Measurements from ENCODE around the gene PANX2. TPM values are rescaled to one million over a fixed set of nuclear protein-coding genes. Genes with fewer than 3 reads are reported as not detected.

The PANX2 gene
- total and polyA plus RNA-seq, 8 donors, result 0.25 to 1.8 (median 1.1) TPM; not detected in 3

GRCh38 chr22:50226063-50226874 lies 55.7 kb downstream of the PANX2 start:
- peaks cover 69 to 97% (median 96%) of the 10 kb centered on the region in 4 donors for H3K36me3 ChIP-seq
- DNase-seq, result no peak
- WGBS, 5 donors, result 90 to 93% (median 91%) methylated on average over 21 to 31 of the region's 31 CpGs
- no peak for TF ChIP-seq EP300 (IDR thresholded peaks at IDR 0.05)
- no peak for TF ChIP-seq CTCF (IDR thresholded peaks at IDR 0.05)
- no peak for TF ChIP-seq POLR2AphosphoS5 (IDR thresholded peaks at IDR 0.05)
- TF ChIP-seq POLR2A (IDR thresholded peaks at IDR 0.05), result no peak
- intact Hi-C loops (cut with DNase I; ENCODE audit: low total_unique reads), result no loop called here
- H3K27me3 ChIP-seq, result no peaks in the 10 kb centered on the region
- H3K27ac ChIP-seq, result no peak overlapping the region
- H3K4me3 ChIP-seq, result no peak overlapping the region
- H3K9me3 ChIP-seq, result no peaks in the 10 kb centered on the region
- no peaks in the 10 kb centered on the region for H3K4me1 ChIP-seq

- Histone ChIP-seq H3K36me3 (peaks cover 64 to 97% (median 95%) of the 10 kb centered on the region in 4 donors), H3K9me3 (no peaks in the 10 kb centered on the region), H3K27ac (no peak overlapping the region), H3K4me3 (no peak overlapping the region), H3K27me3 (no peaks in the 10 kb centered on the region), H3K4me1 (no peaks in the 10 kb centered on the region)
- DNase-seq, result no peak
- TF ChIP-seq POLR2AphosphoS5 (IDR thresholded peaks at IDR 0.05), result no peak
- no peak for TF ChIP-seq POLR2A (IDR thresholded peaks at IDR 0.05)
- TF ChIP-seq CTCF (IDR thresholded peaks at IDR 0.05), result no peak
- TF ChIP-seq EP300 (IDR thresholded peaks at IDR 0.05), result no peak
- intact Hi-C loops (cut with DNase I; ENCODE audit: low total_unique reads), result no loop called here
- 80 to 97% (median 94%) methylated on average over 2 to 18 of the region's 18 CpGs for WGBS, 5 donors
These were observed 56.3 kb downstream of the PANX2 start for GRCh38 chr22:50226875-50227165.

- WGBS, 5 donors, result 88 to 94% (median 94%) methylated on average over 12 to 25 of the region's 25 CpGs
- Histone ChIP-seq H3K36me3 (peaks cover 60 to 97% (median 95%) of the 10 kb centered on the region in 4 donors), H3K27me3 (no peaks in the 10 kb centered on the region), H3K4me1 (no peaks in the 10 kb centered on the region), H3K27ac (no peak overlapping the region), H3K9me3 (no peaks in the 10 kb centered on the region), H3K4me3 (no peak overlapping the region)
- TF ChIP-seq EP300 (IDR thresholded peaks at IDR 0.05) (no peak), POLR2AphosphoS5 (IDR thresholded peaks at IDR 0.05) (no peak), CTCF (IDR thresholded peaks at IDR 0.05) (no peak), POLR2A (IDR thresholded peaks at IDR 0.05) (no peak)
- intact Hi-C loops (cut with DNase I; ENCODE audit: low total_unique reads), result no loop called here
- DNase-seq, result no peak
These were observed 57.2 kb downstream of the PANX2 start for GRCh38 chr22:50227579-50228215.

- WGBS, 5 donors, result 94 to 100% (median 98%) methylated on average over 4 to 9 of the region's 9 CpGs
- Histone ChIP-seq H3K27me3 (no peaks in the 10 kb centered on the region), H3K9me3 (no peaks in the 10 kb centered on the region), H3K27ac (no peak overlapping the region), H3K36me3 (peaks cover 56 to 97% (median 95%) of the 10 kb centered on the region in 4 donors), H3K4me1 (no peaks in the 10 kb centered on the region), H3K4me3 (no peak overlapping the region)
- intact Hi-C loops (cut with DNase I; ENCODE audit: low total_unique reads), result no loop called here
- DNase-seq, result no peak
- no peak for TF ChIP-seq CTCF (IDR thresholded peaks at IDR 0.05)
- TF ChIP-seq POLR2A (IDR thresholded peaks at IDR 0.05), result no peak
- TF ChIP-seq POLR2AphosphoS5 (IDR thresholded peaks at IDR 0.05), result no peak
- no peak for TF ChIP-seq EP300 (IDR thresholded peaks at IDR 0.05)
These were observed 57.8 kb downstream of the PANX2 start for GRCh38 chr22:50228366-50228765.
